Nephron progenitor cell (in vitro differentiated cells): Measurements from ENCODE around the gene SCRN1.
A peak's percentile ranks its signal among the peaks of the same experiment; 100 is the strongest.

Experiments used
- DNase-seq: peaks from one replicate; pipeline ENCODE4 v3.0.0; 2021
- H3K27ac Mint-ChIP-seq: 2 replicates; pipeline ENCODE4 v1.8.0; 2021; ENCODE audit warnings: mild to moderate bottlenecking, moderate library complexity, mixed read lengths
- H3K27me3 Mint-ChIP-seq: 2 replicates; pipeline ENCODE4 v1.8.0; 2021; ENCODE audit warnings: mild to moderate bottlenecking, low read depth, mixed read lengths; ENCODE audit not compliant: poor library complexity
- H3K36me3 Mint-ChIP-seq: 2 replicates; pipeline ENCODE4 v1.8.0; 2021; ENCODE audit warnings: low read depth, mixed read lengths
- H3K4me1 Mint-ChIP-seq: 2 replicates; pipeline ENCODE4 v1.8.0; 2021; ENCODE audit warnings: mixed read lengths
- H3K4me3 Mint-ChIP-seq: 2 replicates; pipeline ENCODE4 v1.8.0; 2021; ENCODE audit warnings: mild to moderate bottlenecking, moderate library complexity, mixed read lengths
- H3K9me3 Mint-ChIP-seq: 2 replicates; pipeline ENCODE4 v1.8.0; 2021; ENCODE audit warnings: mild to moderate bottlenecking, moderate library complexity, mixed read lengths
- CTCF ChIP-seq: fragments of 200-600 bp; sonication (generic); IDR thresholded peaks from 2 replicates; pipeline ENCODE4 v1.5.0; 2021; ENCODE audit warnings: antibody characterized with exemption

The SCRN1 gene

GRCh38 chr7:29883462-29884398 lies 105.9 kb downstream of the SCRN1 start:
- peaks cover 45% of the 10 kb centered on the region for H3K27me3 Mint-ChIP-seq
- DNase-seq = peak; percentile 41

GRCh38 chr7:29882481-29882880 lies 107.1 kb downstream of the SCRN1 start:
- H3K27ac Mint-ChIP-seq = no peak overlapping the region
- no peak for TF ChIP-seq CTCF
- H3K36me3 Mint-ChIP-seq = peaks cover 10% of the 10 kb centered on the region

More at GRCh38 chr7:29883462-29884398, 105.9 kb downstream of the SCRN1 start:
- TF ChIP-seq CTCF = no peak
- H3K4me3 Mint-ChIP-seq = peak overlapping the region; percentile 70
- no peaks in the 10 kb centered on the region for H3K9me3 Mint-ChIP-seq
- H3K4me1 Mint-ChIP-seq = peaks cover 19% of the 10 kb centered on the region
- no peak overlapping the region for H3K27ac Mint-ChIP-seq
- H3K36me3 Mint-ChIP-seq = peaks cover 10% of the 10 kb centered on the region

GRCh38 chr7:29881724-29882123 lies 107.9 kb downstream of the SCRN1 start:
- Mint-ChIP-seq H3K4me1 (peaks cover 19% of the 10 kb centered on the region), H3K27ac (no peak overlapping the region), H3K27me3 (peaks cover 48% of the 10 kb centered on the region), H3K36me3 (peaks cover 10% of the 10 kb centered on the region), H3K4me3 (no peak overlapping the region), H3K9me3 (no peaks in the 10 kb centered on the region)
- TF ChIP-seq CTCF = no peak
- peak; percentile 26 for DNase-seq

More at GRCh38 chr7:29882481-29882880, 107.1 kb downstream of the SCRN1 start:
- H3K9me3 Mint-ChIP-seq = no peaks in the 10 kb centered on the region
- peak overlapping the region; percentile 70 for H3K4me3 Mint-ChIP-seq
- no peak for DNase-seq
- H3K4me1 Mint-ChIP-seq = peaks cover 19% of the 10 kb centered on the region
- H3K27me3 Mint-ChIP-seq = peaks cover 48% of the 10 kb centered on the region

GRCh38 chr7:29879609-29880008 lies 110.0 kb downstream of the SCRN1 start:
- no peaks in the 10 kb centered on the region for H3K9me3 Mint-ChIP-seq
- H3K27ac Mint-ChIP-seq = no peak overlapping the region
- TF ChIP-seq CTCF = no peak
- H3K4me1 Mint-ChIP-seq = peaks cover 19% of the 10 kb centered on the region
- H3K27me3 Mint-ChIP-seq = peaks cover 48% of the 10 kb centered on the region
- no peak for DNase-seq
- no peak overlapping the region for H3K4me3 Mint-ChIP-seq
- H3K36me3 Mint-ChIP-seq = peaks cover 10% of the 10 kb centered on the region

GRCh38 chr7:29878081-29878688 lies 111.4 kb downstream of the SCRN1 start:
- Mint-ChIP-seq H3K4me3 (no peak overlapping the region), H3K36me3 (peaks cover 10% of the 10 kb centered on the region), H3K27me3 (peaks cover 46% of the 10 kb centered on the region), H3K9me3 (no peaks in the 10 kb centered on the region), H3K27ac (no peak overlapping the region), H3K4me1 (peaks cover 17% of the 10 kb centered on the region)
- TF ChIP-seq CTCF = peak; percentile 36
- no peak for DNase-seq
